ENCODE measurements around the gene TENM3. TPM values are rescaled to one million over a fixed set of nuclear protein-coding genes. Genes with fewer than 3 reads are reported as not detected.

The TENM3 gene
- total and polyA plus RNA-seq, 2 of the 8 experiments (the other 6 are each of a cell fraction or from before 2014, with no cell fraction given), result 36.9 to 69.3 TPM

- TF ChIP-seq CHD7 (IDR thresholded peaks at IDR 0.05; ENCODE audit: insufficient replicate concordance, low read length), result no peak
- TF ChIP-seq E2F6 (IDR thresholded peaks at IDR 0.05), result no peak
- TF ChIP-seq SIRT6 (IDR thresholded peaks at IDR 0.05; ENCODE audit: low read length), result no peak
- TF ChIP-seq BRCA1 (IDR thresholded peaks at IDR 0.05; ENCODE audit: low read depth, low read length), result no peak
- TF ChIP-seq EGR1 (IDR thresholded peaks at IDR 0.05; ENCODE audit: borderline replicate concordance, low read depth, low read length), result no peak
- TF ChIP-seq BCL11A (IDR thresholded peaks at IDR 0.05; ENCODE audit: low read depth in 2 of 2, low read length in 2 of 2), result no peak
- TF ChIP-seq NANOG (IDR thresholded peaks at IDR 0.05; ENCODE audit: insufficient read depth, low read depth, low read length, poor library complexity, severe bottlenecking), result no peak
- TF ChIP-seq SIX5 (IDR thresholded peaks at IDR 0.05; ENCODE audit: low read depth, low read length), result no peak
- no peak for TF ChIP-seq ATF2 (IDR thresholded peaks at IDR 0.05; ENCODE audit: low read length)
- TF ChIP-seq GABPA (IDR thresholded peaks at IDR 0.05; ENCODE audit: borderline replicate concordance, insufficient read depth, low read length), result no peak
Observed at GRCh38 chr4:182840108-182840507, 596.9 kb downstream of the TENM3 start (continued).
